Body of pancreas (tissue), 4 donors: Measurements from ENCODE around the gene SLC35F3.

Experiments
- CTCF ChIP-seq, 7 experiments: fragments of 450-650 bp in 4 of 7; fragments of 200-600 bp in 3 of 7; sonication (generic) in 3 of 7; IDR thresholded peaks; one replicate each; pipeline ENCODE4 v1.5.1; 2016 to 2019; ENCODE audit warnings: antibody characterized with exemption in 7 of 7
- POLR2A ChIP-seq, 3 donors: fragments of 450-650 bp; IDR thresholded peaks; one replicate each; pipeline ENCODE4 v1.6.1; 2016; ENCODE audit warnings: antibody characterized with exemption in 3 of 3, mild to moderate bottlenecking in 2 of 3

- TF ChIP-seq POLR2A (IDR thresholded peaks at IDR 0.05) (no peak), CTCF (IDR thresholded peaks at IDR 0.05) (no peak)
These were observed 47.3 kb downstream of the SLC35F3 start for GRCh38 chr1:233951804-233952203.
